ENCODE measurements around the gene FOXE3.

The FOXE3 gene

GRCh38 chr1:47384083-47384482 is 32.0 kb upstream of the FOXE3 start:
- DNase-seq (ENCODE audit: low read depth): no peak
- TF ChIP-seq, protein P1, sequence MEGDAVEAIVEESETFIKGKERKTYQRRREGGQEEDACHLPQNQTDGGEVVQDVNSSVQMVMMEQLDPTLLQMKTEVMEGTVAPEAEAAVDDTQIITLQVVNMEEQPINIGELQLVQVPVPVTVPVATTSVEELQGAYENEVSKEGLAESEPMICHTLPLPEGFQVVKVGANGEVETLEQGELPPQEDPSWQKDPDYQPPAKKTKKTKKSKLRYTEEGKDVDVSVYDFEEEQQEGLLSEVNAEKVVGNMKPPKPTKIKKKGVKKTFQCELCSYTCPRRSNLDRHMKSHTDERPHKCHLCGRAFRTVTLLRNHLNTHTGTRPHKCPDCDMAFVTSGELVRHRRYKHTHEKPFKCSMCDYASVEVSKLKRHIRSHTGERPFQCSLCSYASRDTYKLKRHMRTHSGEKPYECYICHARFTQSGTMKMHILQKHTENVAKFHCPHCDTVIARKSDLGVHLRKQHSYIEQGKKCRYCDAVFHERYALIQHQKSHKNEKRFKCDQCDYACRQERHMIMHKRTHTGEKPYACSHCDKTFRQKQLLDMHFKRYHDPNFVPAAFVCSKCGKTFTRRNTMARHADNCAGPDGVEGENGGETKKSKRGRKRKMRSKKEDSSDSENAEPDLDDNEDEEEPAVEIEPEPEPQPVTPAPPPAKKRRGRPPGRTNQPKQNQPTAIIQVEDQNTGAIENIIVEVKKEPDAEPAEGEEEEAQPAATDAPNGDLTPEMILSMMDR (conservative IDR thresholded peaks at IDR 0.05; ENCODE audit: low read depth, low read length): no peak
- no peak overlapping the region for H3K4me3 ChIP-seq (ENCODE audit: low read depth, low read length)

GRCh38 chr1:47385020-47385419 is 31.1 kb upstream of the FOXE3 start:
- H3K4me3 ChIP-seq (ENCODE audit: low read depth, low read length): no peak overlapping the region
- TF ChIP-seq, protein P1 (conservative IDR thresholded peaks at IDR 0.05; ENCODE audit: low read depth, low read length): no peak
- DNase-seq (ENCODE audit: low read depth): no peak

- H3K4me3 ChIP-seq (ENCODE audit: low read depth, low read length): no peak overlapping the region
- TF ChIP-seq, protein P1 (conservative IDR thresholded peaks at IDR 0.05; ENCODE audit: low read depth, low read length): no peak
- DNase-seq (ENCODE audit: low read depth): no peak
Observed at GRCh38 chr1:47386268-47386667, 29.8 kb upstream of the FOXE3 start.

DNA sequence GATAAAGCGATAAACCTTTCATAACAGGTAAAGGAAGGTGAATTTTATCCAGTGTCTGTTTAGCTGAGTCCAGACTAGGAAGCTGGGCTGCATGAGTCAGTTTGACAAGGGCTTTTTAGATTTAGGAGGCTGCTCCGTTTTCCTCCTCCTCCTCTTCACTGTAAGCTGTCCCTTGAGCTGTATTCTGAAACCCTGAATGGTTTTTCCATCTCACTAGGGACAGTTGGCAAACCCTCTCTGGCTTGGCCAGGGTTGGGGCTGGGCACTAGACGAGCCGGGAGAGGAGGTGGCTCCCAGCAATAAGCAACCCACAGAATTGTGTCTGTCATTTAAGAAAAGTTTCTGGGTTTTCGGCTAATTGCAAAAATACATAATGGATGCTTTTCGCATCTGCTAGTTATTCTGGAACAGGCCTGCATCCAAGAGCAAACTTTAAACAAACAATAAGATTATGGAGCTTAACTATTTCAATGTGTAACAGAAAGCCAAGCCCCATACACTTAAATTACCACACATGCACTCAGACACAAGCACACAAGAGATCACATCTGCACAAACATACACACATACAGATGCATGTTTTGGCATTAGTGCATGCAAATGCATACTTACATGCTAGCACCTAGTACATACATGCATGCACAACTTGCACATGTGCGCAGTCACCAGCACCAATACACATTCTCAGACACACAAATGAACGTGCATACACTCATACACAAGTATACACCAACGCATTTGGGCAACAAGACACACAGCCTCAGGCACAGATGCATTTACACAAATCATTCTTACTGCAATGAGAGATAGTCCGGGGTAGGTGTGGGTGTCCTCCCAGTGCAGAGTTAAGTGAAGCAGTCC is 27.8 kb upstream of the FOXE3 start:
- H3K4me3 ChIP-seq (ENCODE audit: low read depth, low read length): no peak overlapping the region
- DNase-seq (ENCODE audit: low read depth): no peak
- TF ChIP-seq, protein P1 (conservative IDR thresholded peaks at IDR 0.05; ENCODE audit: low read depth, low read length): no peak

GRCh38 chr1:47388891-47389238 is 27.2 kb upstream of the FOXE3 start:
- DNase-seq (ENCODE audit: low read depth): peak; percentile 83
- H3K4me3 ChIP-seq (ENCODE audit: low read depth, low read length): no peak overlapping the region
- TF ChIP-seq, protein P1 (conservative IDR thresholded peaks at IDR 0.05; ENCODE audit: low read depth, low read length): peak; percentile 87

DNA sequence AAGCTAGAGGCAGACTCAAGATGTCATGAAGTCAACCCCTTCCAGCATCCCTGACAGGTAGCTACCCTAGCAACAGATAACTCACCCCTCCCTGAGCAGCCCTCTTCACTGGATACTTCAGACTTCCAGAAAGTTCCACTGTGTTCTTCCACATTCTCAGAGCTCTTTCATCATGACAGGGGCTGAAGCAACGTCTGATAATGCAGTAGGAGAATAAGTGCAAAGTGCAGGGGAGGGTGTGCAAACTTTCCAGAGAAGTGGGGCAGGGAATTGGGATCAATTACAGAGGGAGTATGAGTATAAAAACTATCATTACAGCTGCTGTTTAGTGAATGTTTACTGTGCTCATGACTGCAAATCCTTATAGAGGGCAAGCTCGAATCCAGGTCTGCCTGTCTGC is 26.4 kb upstream of the FOXE3 start:
- DNase-seq (ENCODE audit: low read depth): no peak
- TF ChIP-seq, protein P1 (conservative IDR thresholded peaks at IDR 0.05; ENCODE audit: low read depth, low read length): no peak
- no peak overlapping the region for H3K4me3 ChIP-seq (ENCODE audit: low read depth, low read length)

- TF ChIP-seq, protein P1 (conservative IDR thresholded peaks at IDR 0.05; ENCODE audit: low read depth, low read length): no peak
- no peak for DNase-seq (ENCODE audit: low read depth)
- H3K4me3 ChIP-seq (ENCODE audit: low read depth, low read length): no peak overlapping the region
Observed at GRCh38 chr1:47390843-47391242, 25.2 kb upstream of the FOXE3 start.

All from choroid plexus epithelial cell (primary cell).